Activated CD8-positive, alpha-beta T cell treated with anti-CD3 and anti-CD28 coated beads for 36 hours (primary cell): ENCODE data around the gene RAB4A. TPM values are rescaled to one million over a fixed set of nuclear protein-coding genes. Genes with fewer than 3 reads are reported as not detected.

Source experiments
- ATAC-seq: fragments of 200-7000 bp; cut with Tn5 transposase; one replicate; pipeline ENCODE4 v1.10.0; 2021; ENCODE audit warnings: mild to moderate bottlenecking, moderate library complexity
- CTCF ChIA-PET: fragments of 350-600 bp; sonication (Branson Sonifier 250); formaldehyde crosslinking; loops from one replicate; lab custom pipeline; 2021; ENCODE audit warnings: antibody characterized with exemption; lab: Charles Lee
- POLR2A ChIA-PET: fragments of 350-600 bp; sonication (Branson Sonifier 250); formaldehyde crosslinking; loops from one replicate; lab custom pipeline; 2021; ENCODE audit warnings: antibody characterized with exemption; lab: Charles Lee
- DNase-seq: peaks from one replicate; pipeline ENCODE4 v3.0.0-alpha.2; 2020
- H3K27ac Mint-ChIP-seq: one replicate; pipeline ENCODE4 v1.8.0; 2021; ENCODE audit warnings: mild to moderate bottlenecking, mixed read lengths
- H3K27me3 Mint-ChIP-seq: one replicate; pipeline ENCODE4 v1.8.0; 2021; ENCODE audit warnings: mixed read lengths
- H3K36me3 Mint-ChIP-seq: one replicate; pipeline ENCODE4 v1.8.0; 2021; ENCODE audit warnings: low read depth, mixed read lengths
- H3K4me1 Mint-ChIP-seq: one replicate; pipeline ENCODE4 v1.8.0; 2021; ENCODE audit warnings: low read depth, mixed read lengths
- H3K4me3 Mint-ChIP-seq: one replicate; pipeline ENCODE4 v1.8.0; 2021; ENCODE audit warnings: mild to moderate bottlenecking, moderate library complexity, mixed read lengths
- H3K9me3 Mint-ChIP-seq: one replicate; pipeline ENCODE4 v1.8.0; 2021; ENCODE audit warnings: mixed read lengths
- intact Hi-C: fragments of 100-400 bp; cut with micrococcal nuclease; formaldehyde crosslinking; loops from one replicate; pipeline ENCODE4 v1.10.0; 2022
- total RNA-seq, 2 experiments: library from RNA; stranded (reverse); gene quantifications; one replicate each; pipeline ENCODE4 v1.2.3, GENCODE V29; 2021
- TF ChIP-seq, protein P1 (sequence below): fragments of 200-600 bp; IDR thresholded peaks from one replicate; pipeline ENCODE4 v1.8.0; 2022; ENCODE audit warnings: antibody characterized with exemption, mild to moderate bottlenecking

The RAB4A gene
- total RNA-seq, 2 experiments from 2014 or later: 27.2 to 30.6 TPM

DNA sequence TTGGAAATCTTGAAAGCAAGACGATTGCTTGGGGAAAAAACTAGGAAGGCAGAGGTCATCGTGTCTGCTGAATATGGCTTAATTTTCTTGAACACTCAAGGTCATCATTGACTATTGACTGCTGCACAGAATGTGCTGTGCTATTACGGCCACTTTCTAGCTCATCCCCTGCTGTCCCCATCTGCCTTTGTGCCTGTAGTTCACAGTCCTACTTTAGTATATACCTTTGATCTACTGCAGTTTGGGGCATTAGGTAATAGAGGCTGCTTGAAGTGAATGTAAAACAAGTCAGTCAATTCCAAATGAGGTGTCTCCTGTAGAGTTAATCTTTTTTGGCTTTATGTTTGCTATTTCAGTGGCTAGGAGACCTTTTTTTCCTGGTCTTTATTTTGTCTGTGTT is 8.3 kb downstream of the RAB4A start:
- peaks cover 34% of the 10 kb centered on the region for H3K4me1 Mint-ChIP-seq
- DNase-seq (no peak), ATAC-seq (no peak)
- H3K9me3 Mint-ChIP-seq: peaks cover 4% of the 10 kb centered on the region
- intact Hi-C loops: loop anchor here (10.0 kb wide), 1 partner anchor 66 kb away; the partner anchor contains the start of gene CCSAP
- no peak overlapping the region for H3K27ac Mint-ChIP-seq
- H3K36me3 Mint-ChIP-seq: peaks cover 12% of the 10 kb centered on the region
- CTCF ChIA-PET: no interaction called here
- H3K27me3 Mint-ChIP-seq: no peaks in the 10 kb centered on the region
- TF ChIP-seq, protein P1, sequence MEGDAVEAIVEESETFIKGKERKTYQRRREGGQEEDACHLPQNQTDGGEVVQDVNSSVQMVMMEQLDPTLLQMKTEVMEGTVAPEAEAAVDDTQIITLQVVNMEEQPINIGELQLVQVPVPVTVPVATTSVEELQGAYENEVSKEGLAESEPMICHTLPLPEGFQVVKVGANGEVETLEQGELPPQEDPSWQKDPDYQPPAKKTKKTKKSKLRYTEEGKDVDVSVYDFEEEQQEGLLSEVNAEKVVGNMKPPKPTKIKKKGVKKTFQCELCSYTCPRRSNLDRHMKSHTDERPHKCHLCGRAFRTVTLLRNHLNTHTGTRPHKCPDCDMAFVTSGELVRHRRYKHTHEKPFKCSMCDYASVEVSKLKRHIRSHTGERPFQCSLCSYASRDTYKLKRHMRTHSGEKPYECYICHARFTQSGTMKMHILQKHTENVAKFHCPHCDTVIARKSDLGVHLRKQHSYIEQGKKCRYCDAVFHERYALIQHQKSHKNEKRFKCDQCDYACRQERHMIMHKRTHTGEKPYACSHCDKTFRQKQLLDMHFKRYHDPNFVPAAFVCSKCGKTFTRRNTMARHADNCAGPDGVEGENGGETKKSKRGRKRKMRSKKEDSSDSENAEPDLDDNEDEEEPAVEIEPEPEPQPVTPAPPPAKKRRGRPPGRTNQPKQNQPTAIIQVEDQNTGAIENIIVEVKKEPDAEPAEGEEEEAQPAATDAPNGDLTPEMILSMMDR: no peak
- H3K4me3 Mint-ChIP-seq: no peak overlapping the region
- POLR2A ChIA-PET: no interaction called here

- H3K27ac Mint-ChIP-seq: no peak overlapping the region
- CTCF ChIA-PET: no interaction called here
- peaks cover 35% of the 10 kb centered on the region for H3K4me1 Mint-ChIP-seq
- ATAC-seq (no peak), DNase-seq (no peak)
- H3K9me3 Mint-ChIP-seq: peaks cover 4% of the 10 kb centered on the region
- TF ChIP-seq, protein P1: no peak
- intact Hi-C loops: no loop called here
- no peaks in the 10 kb centered on the region for H3K27me3 Mint-ChIP-seq
- peaks cover 12% of the 10 kb centered on the region for H3K36me3 Mint-ChIP-seq
- POLR2A ChIA-PET: no interaction called here
- H3K4me3 Mint-ChIP-seq: no peak overlapping the region
Measured at GRCh38 chr1:229280037-229280828, 9.3 kb downstream of the RAB4A start.

GRCh38 chr1:229280921-229281320 is 10.0 kb downstream of the RAB4A start:
- TF ChIP-seq, protein P1: no peak
- intact Hi-C loops: no loop called here
- CTCF ChIA-PET: interaction anchor here (1.5 kb wide), 1 partner anchor 12 kb away, joined by 3 read pairs; no protein-coding TSS in a partner anchor
- peaks cover 12% of the 10 kb centered on the region for H3K36me3 Mint-ChIP-seq
- H3K4me3 Mint-ChIP-seq: no peak overlapping the region
- DNase-seq (no peak), ATAC-seq (peak; percentile 37)
- POLR2A ChIA-PET: no interaction called here
- H3K4me1 Mint-ChIP-seq: peaks cover 38% of the 10 kb centered on the region
- H3K9me3 Mint-ChIP-seq: peaks cover 4% of the 10 kb centered on the region
- no peaks in the 10 kb centered on the region for H3K27me3 Mint-ChIP-seq
- H3K27ac Mint-ChIP-seq: no peak overlapping the region

DNA sequence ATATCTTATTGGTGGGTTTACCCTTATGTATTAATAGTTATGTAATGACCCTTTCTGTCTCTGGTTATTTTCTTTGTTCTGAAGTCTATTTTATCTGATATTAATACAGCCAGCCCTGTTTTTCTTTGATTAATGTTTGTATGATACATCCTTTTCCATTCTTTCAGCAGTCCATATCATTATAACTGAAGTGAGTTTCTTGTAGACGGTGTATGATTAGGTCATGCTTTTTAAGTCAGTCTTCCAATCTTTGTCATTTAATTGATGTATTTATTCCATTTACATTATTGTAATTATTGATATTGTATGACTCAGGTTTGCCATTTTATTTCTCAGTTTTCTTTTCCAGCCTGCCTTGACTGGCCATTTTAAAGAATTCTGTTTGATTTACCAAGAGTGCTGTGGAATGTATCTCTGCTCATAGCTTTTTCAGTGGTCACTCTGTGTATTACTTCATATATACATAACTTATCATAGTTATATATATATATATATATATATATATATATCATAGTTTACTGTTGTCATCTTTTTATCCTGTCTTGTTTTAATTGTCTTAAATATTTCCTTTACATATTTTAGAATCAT is 10.5 kb downstream of the RAB4A start:
- POLR2A ChIA-PET: interaction anchor here (0.9 kb wide), 1 partner anchor 11 kb away, joined by 3 read pairs; no protein-coding TSS in a partner anchor
- peaks cover 4% of the 10 kb centered on the region for H3K9me3 Mint-ChIP-seq
- CTCF ChIA-PET: interaction anchor here (1.5 kb wide), 1 partner anchor 13 kb away, joined by 3 read pairs; no protein-coding TSS in a partner anchor
- H3K27ac Mint-ChIP-seq: no peak overlapping the region
- H3K4me3 Mint-ChIP-seq: no peak overlapping the region
- ATAC-seq: no peak
- intact Hi-C loops: no loop called here
- DNase-seq: no peak
- no peaks in the 10 kb centered on the region for H3K27me3 Mint-ChIP-seq
- peaks cover 40% of the 10 kb centered on the region for H3K4me1 Mint-ChIP-seq
- H3K36me3 Mint-ChIP-seq: peaks cover 12% of the 10 kb centered on the region
- TF ChIP-seq, protein P1: no peak
